HCT116 (cell line): ENCODE data around the gene RPTOR. TPM values are rescaled to one million over a fixed set of nuclear protein-coding genes. Genes with fewer than 3 reads are reported as not detected.

Source experiments
- ATAC-seq: fragments of 200-7000 bp; cut with Tn5 transposase; 2 replicates; pipeline ENCODE4 v1.9.1; 2020; ENCODE audit warnings: mild to moderate bottlenecking, moderate library complexity
- BruUV-seq: library from RNA; stranded (reverse); fragments of 400-500 nt; replicated peaks from 2 replicates; lab custom pipeline; 2021; lab: Mats Ljungman, UMichigan
- CTCF ChIA-PET: fragments of 300-600 bp; sonication (Branson Sonifier 250); formaldehyde crosslinking; loops from one replicate; lab custom pipeline; 2021; ENCODE audit warnings: antibody characterized with exemption; lab: Charles Lee
- POLR2A ChIA-PET: fragments of 300-600, 350-600 bp; sonication (Branson Sonifier 250); formaldehyde crosslinking; loops from one replicate; lab custom pipeline; 2021; ENCODE audit warnings: antibody characterized with exemption; lab: Charles Lee
- RAD21 ChIA-PET, 2 experiments: fragments of 300-600 bp; sonication (Branson Sonifier 250); formaldehyde crosslinking; loops; one replicate each; lab custom pipeline; 2023; ENCODE audit warnings: low total read pairs in 2 of 2; ENCODE audit not compliant: uncharacterized antibody in 2 of 2, unreplicated experiment in 2 of 2, low non-redundant PET in 1 of 2; lab: Charles Lee
- DNase-seq: peaks from one replicate; pipeline ENCODE4 v3.0.0-alpha.2; 2010; ENCODE audit warnings: low read depth, low spot score
- H2AFZ ChIP-seq: fragments of 200-600 bp; shearing (Covaris generic), sonication (generic); 2 replicates; pipeline ENCODE4 v1.6.1; 2017; ENCODE audit warnings: low read depth, mixed run types, mixed read lengths, antibody characterized with exemption, low read length; ENCODE audit not compliant: poor library complexity, severe bottlenecking
- H3K27ac ChIP-seq: 2 replicates; pipeline ENCODE4 v1.5.1; 2012; ENCODE audit warnings: low read depth, low read length
- H3K27me3 ChIP-seq: fragments of 200-600 bp; sonication (generic); 2 replicates; pipeline ENCODE4 v1.6.1; 2016; ENCODE audit warnings: mixed run types, low read length, mixed read lengths; ENCODE audit not compliant: insufficient read depth
- H3K36me3 ChIP-seq, 2 experiments: fragments of 200-500 bp in 1 of 2; fragments of 200-600 bp in 1 of 2; sonication (Bioruptor generic) in 1 of 2; sonication (generic) in 1 of 2; 2 replicates each; pipeline versions ENCODE4 v1.5.1 to v1.6.1; 2014 to 2016; ENCODE audit warnings: low read length in 2 of 2, inconsistent platforms in 1 of 2, mixed read lengths in 1 of 2, mixed run types in 1 of 2; ENCODE audit not compliant: insufficient read depth in 2 of 2, control insufficient read depth in 1 of 2
- H3K4me1 ChIP-seq, 2 experiments: fragments of 200-600 bp in 1 of 2; sonication (generic) in 1 of 2; 2 replicates each; pipeline versions ENCODE4 v1.5.1 to v1.6.1; 2012 to 2017; ENCODE audit warnings: low read length in 2 of 2, inconsistent platforms in 1 of 2, mild to moderate bottlenecking in 1 of 2, mixed read lengths in 1 of 2, mixed run types in 1 of 2, moderate library complexity in 1 of 2; ENCODE audit not compliant: insufficient read depth in 2 of 2, control insufficient read depth in 1 of 2
- H3K4me2 ChIP-seq: fragments of 200-600 bp; sonication (generic); 2 replicates; pipeline ENCODE4 v1.6.1; 2017; ENCODE audit warnings: mixed run types, low read length, mixed read lengths
- H3K4me3 ChIP-seq, 2 experiments: fragments of 200-600 bp in 1 of 2; sonication (generic) in 1 of 2; replicated peaks in 1 of 2; 2 replicates each; pipeline ENCODE4 v1.5.1; 2011 to 2016; ENCODE audit warnings: low read length in 2 of 2, control low read depth in 1 of 2, low read depth in 1 of 2, mild to moderate bottlenecking in 1 of 2, mixed read lengths in 1 of 2, mixed run types in 1 of 2
- H3K79me2 ChIP-seq: fragments of 200-600 bp; sonication (generic); 2 replicates; pipeline ENCODE4 v1.6.1; 2017; ENCODE audit warnings: mild to moderate bottlenecking, mixed run types, low read length, moderate library complexity, mixed read lengths; ENCODE audit not compliant: insufficient read depth
- H3K9ac ChIP-seq: fragments of 200-600 bp; sonication (generic); 2 replicates; pipeline ENCODE4 v1.6.1; 2016; ENCODE audit warnings: low read length, mixed read lengths
- H3K9me2 ChIP-seq: fragments of 200-600 bp; sonication (generic), shearing (Covaris generic); 2 replicates; pipeline ENCODE4 v1.6.1; 2017; ENCODE audit warnings: mixed run types, mild to moderate bottlenecking, moderate library complexity; ENCODE audit not compliant: insufficient read depth
- H3K9me3 ChIP-seq, 2 experiments: fragments of 200-500 bp in 1 of 2; fragments of 200-600 bp in 1 of 2; sonication (Bioruptor generic) in 1 of 2; sonication (generic) in 1 of 2; 2 replicates each; pipeline ENCODE4 v1.6.1; 2014 to 2017; ENCODE audit warnings: low read length in 2 of 2, mixed read lengths in 2 of 2, inconsistent platforms in 1 of 2, low read depth in 1 of 2, mild to moderate bottlenecking in 1 of 2, mixed run types in 1 of 2, moderate library complexity in 1 of 2; ENCODE audit not compliant: control insufficient read depth in 1 of 2, insufficient read depth in 1 of 2
- H4K20me1 ChIP-seq: fragments of 200-600 bp; sonication (generic), shearing (Covaris generic); 2 replicates; pipeline ENCODE4 v1.6.1; 2017; ENCODE audit warnings: mixed run types, mild to moderate bottlenecking, moderate library complexity; ENCODE audit not compliant: insufficient read depth
- CBX3 ChIP-seq: IDR thresholded peaks from 2 replicates; pipeline ENCODE4 v1.6.1; 2012; ENCODE audit warnings: low read depth
- CEBPB ChIP-seq: IDR thresholded peaks from 2 replicates; pipeline ENCODE4 v1.6.1; 2012; ENCODE audit warnings: low read depth
- EGR1 ChIP-seq: IDR thresholded peaks from 2 replicates; pipeline ENCODE4 v1.6.1; 2012; ENCODE audit warnings: low read depth
- ELF1 ChIP-seq: IDR thresholded peaks from 2 replicates; pipeline ENCODE4 v1.6.1; 2012; ENCODE audit warnings: low read depth, borderline replicate concordance
- FOSL1 ChIP-seq: IDR thresholded peaks from 2 replicates; pipeline ENCODE4 v1.6.1; 2012; ENCODE audit warnings: low read depth
- POLR2AphosphoS5 ChIP-seq: IDR thresholded peaks from 2 replicates; pipeline ENCODE4 v1.6.1; 2011; ENCODE audit warnings: mild to moderate bottlenecking, low read depth, low read length, moderate library complexity
- RAD21 ChIP-seq: IDR thresholded peaks from 2 replicates; pipeline ENCODE4 v1.6.1; 2012; ENCODE audit warnings: low read depth, mild to moderate bottlenecking
- SIN3A ChIP-seq: IDR thresholded peaks from 2 replicates; pipeline ENCODE4 v1.6.1; 2012; ENCODE audit warnings: low read depth
- TCF7L2 ChIP-seq: IDR thresholded peaks from 2 replicates; pipeline ENCODE4 v1.7.0; 2011; ENCODE audit warnings: borderline replicate concordance, inconsistent platforms; ENCODE audit not compliant: insufficient read depth, insufficient read length; ENCODE audit errors: extremely low read depth
- ZBTB33 ChIP-seq: IDR thresholded peaks from 2 replicates; pipeline ENCODE4 v1.6.1; 2011; ENCODE audit warnings: mild to moderate bottlenecking, low read length, moderate library complexity; ENCODE audit not compliant: insufficient replicate concordance; ENCODE audit errors: extremely low read depth
- ZNF274 ChIP-seq: fragments of 200-500 bp; sonication (Bioruptor generic); IDR thresholded peaks from 2 replicates; pipeline ENCODE4 v1.6.1; 2014; ENCODE audit warnings: mild to moderate bottlenecking, low read depth, low read length, inconsistent platforms
- intact Hi-C: fragments of 100-400 bp; cut with micrococcal nuclease; formaldehyde crosslinking; loops from 2 replicates; pipeline ENCODE4 v1.10.0; 2022
- total RNA-seq: library from RNA; stranded (reverse); gene quantifications from one replicate; pipeline ENCODE4 v1.2.1, GENCODE V29; 2021; ENCODE audit not compliant: unreplicated experiment
- TF ChIP-seq, protein P1 (sequence below): IDR thresholded peaks from 2 replicates; pipeline ENCODE4 v1.6.1; 2012; ENCODE audit warnings: low read depth

Gene RPTOR
- total RNA-seq, 1 experiment from 2014 or later = 69.5 TPM

GRCh38 chr17:80742091-80742490 is 197.5 kb downstream of the RPTOR start:
- H3K4me3 ChIP-seq = no peak overlapping the region
- DNase-seq (no peak), ATAC-seq (peak; percentile 55; the same call in 1 of the 2 replicates)
- peaks cover 0 to 15% of the 10 kb centered on the region in 2 experiments; a peak in 2 of 4 replicates for H3K36me3 ChIP-seq
- POLR2A ChIA-PET = no interaction called here
- H3K27ac ChIP-seq = no peak overlapping the region
- H2AFZ ChIP-seq = no peak overlapping the region
- no TSS peak for BruUV-seq
- intact Hi-C loops = no loop called here
- no peak overlapping the region for H3K9ac ChIP-seq
- no peaks in the 10 kb centered on the region for H4K20me1 ChIP-seq
- RAD21 ChIA-PET = no interaction called here
- no peaks in the 10 kb centered on the region for H3K9me3 ChIP-seq
- CTCF ChIA-PET = no interaction called here
- H3K9me2 ChIP-seq = no peaks in the 10 kb centered on the region
- H3K4me1 ChIP-seq = no peaks in the 10 kb centered on the region
- H3K4me2 ChIP-seq = no peak overlapping the region
- no peaks in the 10 kb centered on the region for H3K27me3 ChIP-seq
- no peaks in the 10 kb centered on the region for H3K79me2 ChIP-seq
- TF ChIP-seq, protein P1, sequence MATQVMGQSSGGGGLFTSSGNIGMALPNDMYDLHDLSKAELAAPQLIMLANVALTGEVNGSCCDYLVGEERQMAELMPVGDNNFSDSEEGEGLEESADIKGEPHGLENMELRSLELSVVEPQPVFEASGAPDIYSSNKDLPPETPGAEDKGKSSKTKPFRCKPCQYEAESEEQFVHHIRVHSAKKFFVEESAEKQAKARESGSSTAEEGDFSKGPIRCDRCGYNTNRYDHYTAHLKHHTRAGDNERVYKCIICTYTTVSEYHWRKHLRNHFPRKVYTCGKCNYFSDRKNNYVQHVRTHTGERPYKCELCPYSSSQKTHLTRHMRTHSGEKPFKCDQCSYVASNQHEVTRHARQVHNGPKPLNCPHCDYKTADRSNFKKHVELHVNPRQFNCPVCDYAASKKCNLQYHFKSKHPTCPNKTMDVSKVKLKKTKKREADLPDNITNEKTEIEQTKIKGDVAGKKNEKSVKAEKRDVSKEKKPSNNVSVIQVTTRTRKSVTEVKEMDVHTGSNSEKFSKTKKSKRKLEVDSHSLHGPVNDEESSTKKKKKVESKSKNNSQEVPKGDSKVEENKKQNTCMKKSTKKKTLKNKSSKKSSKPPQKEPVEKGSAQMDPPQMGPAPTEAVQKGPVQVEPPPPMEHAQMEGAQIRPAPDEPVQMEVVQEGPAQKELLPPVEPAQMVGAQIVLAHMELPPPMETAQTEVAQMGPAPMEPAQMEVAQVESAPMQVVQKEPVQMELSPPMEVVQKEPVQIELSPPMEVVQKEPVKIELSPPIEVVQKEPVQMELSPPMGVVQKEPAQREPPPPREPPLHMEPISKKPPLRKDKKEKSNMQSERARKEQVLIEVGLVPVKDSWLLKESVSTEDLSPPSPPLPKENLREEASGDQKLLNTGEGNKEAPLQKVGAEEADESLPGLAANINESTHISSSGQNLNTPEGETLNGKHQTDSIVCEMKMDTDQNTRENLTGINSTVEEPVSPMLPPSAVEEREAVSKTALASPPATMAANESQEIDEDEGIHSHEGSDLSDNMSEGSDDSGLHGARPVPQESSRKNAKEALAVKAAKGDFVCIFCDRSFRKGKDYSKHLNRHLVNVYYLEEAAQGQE = no peak
- TF ChIP-seq FOSL1 (no peak), POLR2AphosphoS5 (no peak), ZNF274 (no peak), ZBTB33 (no peak), EGR1 (no peak), CBX3 (no peak), ELF1 (no peak), CEBPB (no peak), SIN3A (no peak), TCF7L2 (no peak), RAD21 (no peak)
